Melanocyte of skin (primary cell): ENCODE measurements around the gene TEFM. TPM values are rescaled to one million over a fixed set of nuclear protein-coding genes. Genes with fewer than 3 reads are reported as not detected.

Source experiments
- small RNA-seq, 2 donors: library from RNA; depleted of rRNA; stranded (forward); fragments of <200 nt; gene quantifications; one replicate each; pipeline ENCODE3, GENCODE V24; 2012
- total RNA-seq, 2 donors: library from RNA; depleted of rRNA; stranded (reverse); fragments of >200 nt; gene quantifications; 2 replicates each; pipeline ENCODE4 v1.2.3, GENCODE V29; 2012

TEFM gene
- total RNA-seq = 10 to 100 TPM; 10.3 to 11.3 TPM

GRCh38 chr17:30906101-30906911 is at the start of gene TEFM:
Gene TEFM, minus strand, starts transcription at chr17:30906238. Its CDS starts 40 bp downstream, at chr17:30906198.

DNA sequence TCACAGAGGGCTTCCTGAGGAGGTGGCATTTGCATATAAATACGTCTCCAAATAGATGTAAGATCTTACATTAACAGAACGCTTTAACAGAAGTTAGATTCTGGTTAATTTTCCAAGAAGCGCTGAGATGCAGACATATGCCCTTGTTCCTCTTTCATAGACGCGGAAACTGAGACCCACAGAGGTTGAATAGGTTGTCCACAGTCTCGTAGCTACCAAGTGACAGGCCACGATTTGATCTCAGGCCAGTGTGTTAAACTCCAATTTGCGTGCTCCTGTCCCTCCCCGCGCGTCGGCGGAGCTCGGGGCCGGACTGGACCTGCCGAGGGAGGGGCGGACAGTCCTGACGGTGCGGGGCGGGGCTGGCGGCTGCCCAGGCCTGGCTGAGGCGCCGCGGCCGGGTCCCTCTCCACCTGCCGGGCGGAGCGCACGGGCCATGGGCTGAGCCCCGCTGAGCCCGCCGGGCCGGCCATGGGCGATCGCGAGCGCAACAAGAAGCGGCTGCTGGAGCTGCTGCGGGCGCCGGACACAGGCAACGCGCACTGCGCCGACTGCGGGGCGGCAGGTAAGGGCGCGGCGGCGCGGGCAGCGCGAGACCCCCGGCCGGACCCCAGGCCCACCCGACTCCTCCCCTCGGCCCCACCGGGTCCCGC is 15.6 kb upstream of the TEFM start, which contains the start of gene ADAP2:
ADAP2 (plus strand) TSS at position 402 of the 653 bp plus-strand sequence; CDS start at position 472, 70 bp downstream.

Small RNA genes within 50 kb of the gene (small RNA-seq; reads per million reads assigned to genes)
- 0 reads per million in 2 donors for gene RNU6-298P

Other genes starting within 250 kb of the TEFM start
- gene CRLF3, start 81.5 kb downstream of the TEFM start, total RNA-seq = 1 to 10 TPM; 6.9 to 9.3 TPM
- gene ATAD5, start 74.3 kb downstream of the TEFM start, total RNA-seq = 1 to 10 TPM; 3.1 to 6.0 TPM
- gene ADAP2, start 15.7 kb upstream of the TEFM start, total RNA-seq = 1 to 10 TPM in 1 of 2 donors, under 1 TPM in 1; under 0.01 to 1.7 TPM
- gene RNF135, start 64.8 kb upstream of the TEFM start, total RNA-seq = 1 to 10 TPM; 6.7 to 8.9 TPM
- 10 to 100 TPM; 47.8 to 56.9 TPM for gene NF1, start 188.7 kb upstream of the TEFM start, total RNA-seq